ENCODE measurements around the gene TRIOBP.

Gene TRIOBP

GRCh38 chr22:37674951-37675929 lies 21.6 kb upstream of the TRIOBP start, which contains the start of gene LGALS1 (continued):
- TF ChIP-seq SALL2 (tag by site-specific recombination; IDR thresholded peaks at IDR 0.05; ENCODE audit: borderline replicate concordance): no peak
- no peak for TF ChIP-seq ZNF473 (tag by site-specific recombination; IDR thresholded peaks at IDR 0.05)
- TF ChIP-seq PRDM1 (tag by site-specific recombination; IDR thresholded peaks at IDR 0.05): no peak
- no peak for TF ChIP-seq ZNF585B (tag by site-specific recombination; IDR thresholded peaks at IDR 0.05)
- TF ChIP-seq ZBTB21 (tag by site-specific recombination; IDR thresholded peaks at IDR 0.05): no peak
- TF ChIP-seq, protein P1, sequence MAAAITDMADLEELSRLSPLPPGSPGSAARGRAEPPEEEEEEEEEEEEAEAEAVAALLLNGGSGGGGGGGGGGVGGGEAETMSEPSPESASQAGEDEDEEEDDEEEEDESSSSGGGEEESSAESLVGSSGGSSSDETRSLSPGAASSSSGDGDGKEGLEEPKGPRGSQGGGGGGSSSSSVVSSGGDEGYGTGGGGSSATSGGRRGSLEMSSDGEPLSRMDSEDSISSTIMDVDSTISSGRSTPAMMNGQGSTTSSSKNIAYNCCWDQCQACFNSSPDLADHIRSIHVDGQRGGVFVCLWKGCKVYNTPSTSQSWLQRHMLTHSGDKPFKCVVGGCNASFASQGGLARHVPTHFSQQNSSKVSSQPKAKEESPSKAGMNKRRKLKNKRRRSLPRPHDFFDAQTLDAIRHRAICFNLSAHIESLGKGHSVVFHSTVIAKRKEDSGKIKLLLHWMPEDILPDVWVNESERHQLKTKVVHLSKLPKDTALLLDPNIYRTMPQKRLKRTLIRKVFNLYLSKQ (tag by site-specific recombination; IDR thresholded peaks at IDR 0.05; ENCODE audit: borderline replicate concordance): no peak
- no peak for TF ChIP-seq ZNF292 (tag by site-specific recombination; IDR thresholded peaks at IDR 0.05; ENCODE audit: borderline replicate concordance, low read depth)
- peak; percentile 83 for TF ChIP-seq ZBTB44 (tag by site-specific recombination; IDR thresholded peaks at IDR 0.05)
- TF ChIP-seq ZNF10 (tag by site-specific recombination; IDR thresholded peaks at IDR 0.05): no peak
- peak; percentile 85 for TF ChIP-seq ZBTB17 (tag by site-specific recombination; IDR thresholded peaks at IDR 0.05)
- no peak for TF ChIP-seq ZNF169 (tag by site-specific recombination; IDR thresholded peaks at IDR 0.05)
- no peak for TF ChIP-seq ZNF549 (tag by site-specific recombination; IDR thresholded peaks at IDR 0.05)
- no peak for TF ChIP-seq ZNF354C (tag by site-specific recombination; IDR thresholded peaks at IDR 0.05; ENCODE audit: borderline replicate concordance, low read depth)
- TF ChIP-seq ZSCAN16 (tag by site-specific recombination; IDR thresholded peaks at IDR 0.05): no peak
- peak; percentile 94 for TF ChIP-seq OSR2 (tag by site-specific recombination; IDR thresholded peaks at IDR 0.05)
- TF ChIP-seq ZNF423 (tag by site-specific recombination; IDR thresholded peaks at IDR 0.05): no peak
- TF ChIP-seq ZFP37 (tag by site-specific recombination; IDR thresholded peaks at IDR 0.05): peak; percentile 70; the same call in 1 of the 2 replicates
- TF ChIP-seq SETDB1 (IDR thresholded peaks at IDR 0.05; ENCODE audit: insufficient read length, low read length): no peak
- no peak for TF ChIP-seq ZNF362 (tag by site-specific recombination; IDR thresholded peaks at IDR 0.05)
- TF ChIP-seq, protein P2, sequence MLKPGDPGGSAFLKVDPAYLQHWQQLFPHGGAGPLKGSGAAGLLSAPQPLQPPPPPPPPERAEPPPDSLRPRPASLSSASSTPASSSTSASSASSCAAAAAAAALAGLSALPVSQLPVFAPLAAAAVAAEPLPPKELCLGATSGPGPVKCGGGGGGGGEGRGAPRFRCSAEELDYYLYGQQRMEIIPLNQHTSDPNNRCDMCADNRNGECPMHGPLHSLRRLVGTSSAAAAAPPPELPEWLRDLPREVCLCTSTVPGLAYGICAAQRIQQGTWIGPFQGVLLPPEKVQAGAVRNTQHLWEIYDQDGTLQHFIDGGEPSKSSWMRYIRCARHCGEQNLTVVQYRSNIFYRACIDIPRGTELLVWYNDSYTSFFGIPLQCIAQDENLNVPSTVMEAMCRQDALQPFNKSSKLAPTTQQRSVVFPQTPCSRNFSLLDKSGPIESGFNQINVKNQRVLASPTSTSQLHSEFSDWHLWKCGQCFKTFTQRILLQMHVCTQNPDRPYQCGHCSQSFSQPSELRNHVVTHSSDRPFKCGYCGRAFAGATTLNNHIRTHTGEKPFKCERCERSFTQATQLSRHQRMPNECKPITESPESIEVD (tag by site-specific recombination; IDR thresholded peaks at IDR 0.05): no peak
- TF ChIP-seq ZBTB11 (tag by site-specific recombination; conservative IDR thresholded peaks at IDR 0.05; ENCODE audit: low read depth): no peak

Measured in HEK293 (cell line).